ENCODE measurements around the gene SSBP3. TPM values are rescaled to one million over a fixed set of nuclear protein-coding genes. Genes with fewer than 3 reads are reported as not detected.
A peak's percentile ranks its signal among the peaks of the same experiment; 100 is the strongest.

SSBP3 gene
- total and polyA plus RNA-seq, 2 of the 13 experiments (the other 11 are each of a cell fraction or from before 2014, with no cell fraction given): 8.5 to 17.6 TPM

DNA sequence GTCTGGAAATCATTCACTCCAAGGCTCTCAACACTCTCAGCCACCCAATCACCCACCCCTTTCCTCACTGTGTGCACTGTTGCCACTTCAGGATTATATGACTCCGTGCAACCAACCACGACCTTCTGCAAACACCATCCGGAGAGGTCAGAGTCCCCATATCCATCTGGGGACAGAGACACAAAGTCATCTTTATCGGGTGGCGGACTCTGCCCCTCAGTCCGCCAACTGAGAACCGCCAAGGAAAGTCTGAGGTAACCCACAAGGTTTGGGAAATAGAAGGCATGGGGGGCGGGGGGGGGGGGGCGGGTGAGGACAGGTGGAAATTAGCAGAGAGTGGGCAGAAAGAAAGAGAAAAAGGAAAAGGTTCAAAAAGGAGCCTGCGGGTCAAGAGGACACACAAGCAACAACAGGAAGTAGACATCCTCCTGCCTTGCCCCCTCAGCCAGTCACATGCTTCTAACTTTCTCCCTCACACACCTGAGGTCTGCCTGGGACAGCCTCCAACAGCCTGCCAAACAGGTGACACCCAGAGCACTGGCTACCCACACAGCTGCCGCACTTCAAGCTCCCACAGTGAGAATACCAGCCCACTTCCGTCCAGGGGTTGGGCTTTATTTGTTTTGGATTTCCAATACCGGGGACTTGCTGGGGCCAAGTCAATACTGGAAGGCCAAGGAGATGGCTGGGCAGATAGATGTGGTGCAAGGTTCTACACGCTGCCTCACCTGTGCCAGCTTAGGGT is 58.1 kb downstream of the SSBP3 start (continued):
- TF ChIP-seq, protein P1, sequence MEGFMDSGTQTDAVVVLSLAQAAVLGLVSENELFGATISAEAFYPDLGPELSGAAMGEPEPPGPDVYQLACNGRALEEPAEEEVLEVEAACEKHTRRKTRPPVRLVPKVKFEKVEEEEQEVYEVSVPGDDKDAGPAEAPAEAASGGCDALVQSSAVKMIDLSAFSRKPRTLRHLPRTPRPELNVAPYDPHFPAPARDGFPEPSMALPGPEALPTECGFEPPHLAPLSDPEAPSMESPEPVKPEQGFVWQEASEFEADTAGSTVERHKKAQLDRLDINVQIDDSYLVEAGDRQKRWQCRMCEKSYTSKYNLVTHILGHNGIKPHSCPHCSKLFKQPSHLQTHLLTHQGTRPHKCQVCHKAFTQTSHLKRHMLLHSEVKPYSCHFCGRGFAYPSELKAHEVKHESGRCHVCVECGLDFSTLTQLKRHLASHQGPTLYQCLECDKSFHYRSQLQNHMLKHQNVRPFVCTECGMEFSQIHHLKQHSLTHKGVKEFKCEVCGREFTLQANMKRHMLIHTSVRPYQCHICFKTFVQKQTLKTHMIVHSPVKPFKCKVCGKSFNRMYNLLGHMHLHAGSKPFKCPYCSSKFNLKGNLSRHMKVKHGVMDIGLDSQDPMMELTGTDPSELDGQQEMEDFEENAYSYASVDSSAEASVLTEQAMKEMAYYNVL (CRISPR knock-in tag; IDR thresholded peaks at IDR 0.05; ENCODE audit: borderline replicate concordance): no peak
- TF ChIP-seq ZNF143 (CRISPR knock-in tag; IDR thresholded peaks at IDR 0.05) (no peak), ZNF350 (CRISPR knock-in tag; IDR thresholded peaks at IDR 0.05; ENCODE audit: borderline replicate concordance, low read depth) (no peak), ZNF530 (CRISPR knock-in tag; IDR thresholded peaks at IDR 0.05; ENCODE audit: low read depth) (no peak), RELA (CRISPR knock-in tag; IDR thresholded peaks at IDR 0.05) (no peak), HOXA9 (CRISPR knock-in tag; IDR thresholded peaks at IDR 0.05; ENCODE audit: borderline replicate concordance) (no peak), CENPX (CRISPR knock-in tag; IDR thresholded peaks at IDR 0.05) (no peak), SNRNP70 (IDR thresholded peaks at IDR 0.05; ENCODE audit: low read depth, low read length) (no peak), ZNF33B (CRISPR knock-in tag; IDR thresholded peaks at IDR 0.05) (no peak), HNRNPK (IDR thresholded peaks at IDR 0.05; ENCODE audit: low read depth, low read length, poor library complexity, severe bottlenecking) (peak; percentile 75), NKX3-1 (CRISPR knock-in tag; IDR thresholded peaks at IDR 0.05) (no peak), CHCHD3 (CRISPR knock-in tag; IDR thresholded peaks at IDR 0.05) (no peak), ZNF432 (CRISPR knock-in tag; IDR thresholded peaks at IDR 0.05; ENCODE audit: borderline replicate concordance) (no peak), ZBTB21 (CRISPR knock-in tag; IDR thresholded peaks at IDR 0.05) (no peak), ZNF629 (CRISPR knock-in tag; conservative IDR thresholded peaks at IDR 0.05) (no peak), ZSCAN22 (CRISPR knock-in tag; IDR thresholded peaks at IDR 0.05) (no peak)
- TF ChIP-seq, protein P2, sequence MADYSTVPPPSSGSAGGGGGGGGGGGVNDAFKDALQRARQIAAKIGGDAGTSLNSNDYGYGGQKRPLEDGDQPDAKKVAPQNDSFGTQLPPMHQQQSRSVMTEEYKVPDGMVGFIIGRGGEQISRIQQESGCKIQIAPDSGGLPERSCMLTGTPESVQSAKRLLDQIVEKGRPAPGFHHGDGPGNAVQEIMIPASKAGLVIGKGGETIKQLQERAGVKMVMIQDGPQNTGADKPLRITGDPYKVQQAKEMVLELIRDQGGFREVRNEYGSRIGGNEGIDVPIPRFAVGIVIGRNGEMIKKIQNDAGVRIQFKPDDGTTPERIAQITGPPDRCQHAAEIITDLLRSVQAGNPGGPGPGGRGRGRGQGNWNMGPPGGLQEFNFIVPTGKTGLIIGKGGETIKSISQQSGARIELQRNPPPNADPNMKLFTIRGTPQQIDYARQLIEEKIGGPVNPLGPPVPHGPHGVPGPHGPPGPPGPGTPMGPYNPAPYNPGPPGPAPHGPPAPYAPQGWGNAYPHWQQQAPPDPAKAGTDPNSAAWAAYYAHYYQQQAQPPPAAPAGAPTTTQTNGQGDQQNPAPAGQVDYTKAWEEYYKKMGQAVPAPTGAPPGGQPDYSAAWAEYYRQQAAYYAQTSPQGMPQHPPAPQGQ (CRISPR knock-in tag; IDR thresholded peaks at IDR 0.05; ENCODE audit: borderline replicate concordance): no peak
- TF ChIP-seq, protein P3, sequence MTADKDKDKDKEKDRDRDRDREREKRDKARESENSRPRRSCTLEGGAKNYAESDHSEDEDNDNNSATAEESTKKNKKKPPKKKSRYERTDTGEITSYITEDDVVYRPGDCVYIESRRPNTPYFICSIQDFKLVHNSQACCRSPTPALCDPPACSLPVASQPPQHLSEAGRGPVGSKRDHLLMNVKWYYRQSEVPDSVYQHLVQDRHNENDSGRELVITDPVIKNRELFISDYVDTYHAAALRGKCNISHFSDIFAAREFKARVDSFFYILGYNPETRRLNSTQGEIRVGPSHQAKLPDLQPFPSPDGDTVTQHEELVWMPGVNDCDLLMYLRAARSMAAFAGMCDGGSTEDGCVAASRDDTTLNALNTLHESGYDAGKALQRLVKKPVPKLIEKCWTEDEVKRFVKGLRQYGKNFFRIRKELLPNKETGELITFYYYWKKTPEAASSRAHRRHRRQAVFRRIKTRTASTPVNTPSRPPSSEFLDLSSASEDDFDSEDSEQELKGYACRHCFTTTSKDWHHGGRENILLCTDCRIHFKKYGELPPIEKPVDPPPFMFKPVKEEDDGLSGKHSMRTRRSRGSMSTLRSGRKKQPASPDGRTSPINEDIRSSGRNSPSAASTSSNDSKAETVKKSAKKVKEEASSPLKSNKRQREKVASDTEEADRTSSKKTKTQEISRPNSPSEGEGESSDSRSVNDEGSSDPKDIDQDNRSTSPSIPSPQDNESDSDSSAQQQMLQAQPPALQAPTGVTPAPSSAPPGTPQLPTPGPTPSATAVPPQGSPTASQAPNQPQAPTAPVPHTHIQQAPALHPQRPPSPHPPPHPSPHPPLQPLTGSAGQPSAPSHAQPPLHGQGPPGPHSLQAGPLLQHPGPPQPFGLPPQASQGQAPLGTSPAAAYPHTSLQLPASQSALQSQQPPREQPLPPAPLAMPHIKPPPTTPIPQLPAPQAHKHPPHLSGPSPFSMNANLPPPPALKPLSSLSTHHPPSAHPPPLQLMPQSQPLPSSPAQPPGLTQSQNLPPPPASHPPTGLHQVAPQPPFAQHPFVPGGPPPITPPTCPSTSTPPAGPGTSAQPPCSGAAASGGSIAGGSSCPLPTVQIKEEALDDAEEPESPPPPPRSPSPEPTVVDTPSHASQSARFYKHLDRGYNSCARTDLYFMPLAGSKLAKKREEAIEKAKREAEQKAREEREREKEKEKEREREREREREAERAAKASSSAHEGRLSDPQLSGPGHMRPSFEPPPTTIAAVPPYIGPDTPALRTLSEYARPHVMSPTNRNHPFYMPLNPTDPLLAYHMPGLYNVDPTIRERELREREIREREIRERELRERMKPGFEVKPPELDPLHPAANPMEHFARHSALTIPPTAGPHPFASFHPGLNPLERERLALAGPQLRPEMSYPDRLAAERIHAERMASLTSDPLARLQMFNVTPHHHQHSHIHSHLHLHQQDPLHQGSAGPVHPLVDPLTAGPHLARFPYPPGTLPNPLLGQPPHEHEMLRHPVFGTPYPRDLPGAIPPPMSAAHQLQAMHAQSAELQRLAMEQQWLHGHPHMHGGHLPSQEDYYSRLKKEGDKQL (CRISPR knock-in tag; IDR thresholded peaks at IDR 0.05; ENCODE audit: low read depth): no peak
- TF ChIP-seq, protein P4, sequence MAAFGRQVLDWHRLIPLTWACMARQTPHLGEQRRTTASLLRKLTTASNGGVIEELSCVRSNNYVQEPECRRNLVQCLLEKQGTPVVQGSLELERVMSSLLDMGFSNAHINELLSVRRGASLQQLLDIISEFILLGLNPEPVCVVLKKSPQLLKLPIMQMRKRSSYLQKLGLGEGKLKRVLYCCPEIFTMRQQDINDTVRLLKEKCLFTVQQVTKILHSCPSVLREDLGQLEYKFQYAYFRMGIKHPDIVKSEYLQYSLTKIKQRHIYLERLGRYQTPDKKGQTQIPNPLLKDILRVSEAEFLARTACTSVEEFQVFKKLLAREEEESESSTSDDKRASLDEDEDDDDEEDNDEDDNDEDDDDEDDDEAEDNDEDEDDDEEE (CRISPR knock-in tag; IDR thresholded peaks at IDR 0.05): no peak
